BE2C (cell line): ENCODE data around the gene CCNE1.

ENCODE experiments used
- DNase-seq: peaks from one replicate; pipeline ENCODE4 v3.0.0-alpha.2; 2020
- H3K27me3 ChIP-seq: fragments of 250-450 bp; sonication (Bioruptor Pico); 2 replicates; pipeline ENCODE4 v1.5.1; 2020; ENCODE audit warnings: mild to moderate bottlenecking
- H3K36me3 ChIP-seq: fragments of 250-450 bp; sonication (Bioruptor Pico); 2 replicates; pipeline ENCODE4 v1.5.1; 2020; ENCODE audit warnings: mild to moderate bottlenecking
- H3K4me1 ChIP-seq: fragments of 250-450 bp; sonication (Bioruptor Pico); 2 replicates; pipeline ENCODE4 v1.5.1; 2020
- H3K4me3 ChIP-seq: 2 replicates; pipeline ENCODE4 v1.5.1; 2011; ENCODE audit warnings: low read depth, low read length
- H3K9me3 ChIP-seq: fragments of 250-450 bp; sonication (Bioruptor Pico); 2 replicates; pipeline ENCODE4 v1.5.1; 2020
- CTCF ChIP-seq: IDR thresholded peaks from 2 replicates; pipeline ENCODE4 v1.5.1; 2012; ENCODE audit warnings: mild to moderate bottlenecking, low read depth, low read length

CCNE1 gene

GRCh38 chr19:29850482-29850881 lies 38.7 kb downstream of the CCNE1 start:
- Histone ChIP-seq H3K4me1 (no peaks in the 10 kb centered on the region), H3K36me3 (no peaks in the 10 kb centered on the region), H3K27me3 (no peaks in the 10 kb centered on the region; the same call in none of the 2 replicates), H3K4me3 (no peak overlapping the region), H3K9me3 (no peaks in the 10 kb centered on the region)
- no peak for TF ChIP-seq CTCF
- DNase-seq: no peak

GRCh38 chr19:29851769-29852521 lies 40.2 kb downstream of the CCNE1 start:
- DNase-seq: no peak
- Histone ChIP-seq H3K9me3 (no peaks in the 10 kb centered on the region), H3K4me1 (no peaks in the 10 kb centered on the region), H3K36me3 (no peaks in the 10 kb centered on the region), H3K4me3 (no peak overlapping the region), H3K27me3 (no peaks in the 10 kb centered on the region; the same call in none of the 2 replicates)
- TF ChIP-seq CTCF: no peak

GRCh38 chr19:29854033-29854432 lies 42.2 kb downstream of the CCNE1 start:
- H3K4me1 ChIP-seq: no peaks in the 10 kb centered on the region
- H3K9me3 ChIP-seq: no peaks in the 10 kb centered on the region
- H3K36me3 ChIP-seq: no peaks in the 10 kb centered on the region
- no peaks in the 10 kb centered on the region; the same call in 1 of the 2 replicates for H3K27me3 ChIP-seq
- DNase-seq: no peak
- TF ChIP-seq CTCF: no peak
- no peak overlapping the region for H3K4me3 ChIP-seq

- no peak for TF ChIP-seq CTCF
Observed at GRCh38 chr19:29855087-29855486, 43.3 kb downstream of the CCNE1 start.

GRCh38 chr19:29855741-29856500 lies 44.1 kb downstream of the CCNE1 start:
- no peaks in the 10 kb centered on the region for H3K36me3 ChIP-seq
- TF ChIP-seq CTCF: no peak
- no peaks in the 10 kb centered on the region for H3K9me3 ChIP-seq
- H3K27me3 ChIP-seq: no peaks in the 10 kb centered on the region; the same call in 1 of the 2 replicates
- H3K4me3 ChIP-seq: no peak overlapping the region
- DNase-seq: no peak
- H3K4me1 ChIP-seq: no peaks in the 10 kb centered on the region

More at GRCh38 chr19:29855087-29855486, 43.3 kb downstream of the CCNE1 start:
- no peaks in the 10 kb centered on the region for H3K9me3 ChIP-seq
- H3K27me3 ChIP-seq: no peaks in the 10 kb centered on the region; the same call in 1 of the 2 replicates
- H3K4me1 ChIP-seq: no peaks in the 10 kb centered on the region
- no peak overlapping the region for H3K4me3 ChIP-seq
- DNase-seq: no peak
- H3K36me3 ChIP-seq: no peaks in the 10 kb centered on the region

GRCh38 chr19:29858000-29858596 lies 46.3 kb downstream of the CCNE1 start:
- H3K4me3 ChIP-seq: no peak overlapping the region
- peak; percentile 70 for TF ChIP-seq CTCF

More at GRCh38 chr19:29858000-29858596, 46.3 kb downstream of the CCNE1 start:
- H3K4me1 ChIP-seq: no peaks in the 10 kb centered on the region
- peak; percentile 43 for DNase-seq
- H3K9me3 ChIP-seq: no peaks in the 10 kb centered on the region
- H3K27me3 ChIP-seq: peaks cover 6% of the 10 kb centered on the region; the same call in 1 of the 2 replicates
- H3K36me3 ChIP-seq: no peaks in the 10 kb centered on the region
